Fibroblast of pulmonary artery (primary cell): ENCODE results near the gene PNMT.
"Not testable (repeated sequence)": the region's sequence is repeated elsewhere in the genome, so short reads cannot be mapped to it uniquely, and the experiment has no call there.

Experiments
- DNase-seq: peaks from one replicate; pipeline ENCODE4 v3.0.0-alpha.2; 2010; ENCODE audit warnings: low read depth
- H3K4me3 ChIP-seq: replicated peaks from 2 replicates; pipeline ENCODE4 v1.5.1; 2011; ENCODE audit warnings: low read depth, mild to moderate bottlenecking, control low read depth, low read length, moderate library complexity
- CTCF ChIP-seq: IDR thresholded peaks from 2 replicates; pipeline ENCODE4 v1.5.1; 2011; ENCODE audit warnings: mild to moderate bottlenecking, control low read depth, low read length, inconsistent platforms; ENCODE audit errors: missing control alignments

The PNMT gene

GRCh38 chr17:39704821-39705551 is 36.7 kb downstream of the PNMT start:
- DNase-seq: peak; percentile 24
- TF ChIP-seq CTCF: peak; percentile 21
- H3K4me3 ChIP-seq: no peak overlapping the region

- no peak overlapping the region for H3K4me3 ChIP-seq
- DNase-seq: no peak
- no peak for TF ChIP-seq CTCF
Measured at GRCh38 chr17:39705786-39706348, 37.6 kb downstream of the PNMT start.

GRCh38 chr17:39706383-39706782 is 38.1 kb downstream of the PNMT start:
- DNase-seq: no peak
- no peak overlapping the region for H3K4me3 ChIP-seq
- TF ChIP-seq CTCF: no peak

- DNase-seq: no peak
- no peak overlapping the region for H3K4me3 ChIP-seq
- no peak for TF ChIP-seq CTCF
Measured at GRCh38 chr17:39706921-39707337, 38.7 kb downstream of the PNMT start.

- no peak overlapping the region for H3K4me3 ChIP-seq
- no peak for TF ChIP-seq CTCF
- no peak for DNase-seq
Measured at GRCh38 chr17:39709319-39709997, 41.2 kb downstream of the PNMT start.

GRCh38 chr17:39709998-39710964 is 42.0 kb downstream of the PNMT start:
- TF ChIP-seq CTCF: no peak
- H3K4me3 ChIP-seq: no peak overlapping the region
- no peak for DNase-seq

- DNase-seq, H3K4me3 ChIP-seq: not testable (repeated sequence)
Measured at GRCh38 chr17:39711071-39711470, 42.8 kb downstream of the PNMT start.
